WTC11 (cell line): ENCODE results near the gene MACROD2. TPM values are rescaled to one million over a fixed set of nuclear protein-coding genes. Genes with fewer than 3 reads are reported as not detected.

Experiments
- ATAC-seq: fragments of 200-7000 bp; cut with Tn5 transposase; 2 replicates; pipeline ENCODE4 v1.10.0; 2021; ENCODE audit warnings: mild to moderate bottlenecking, moderate library complexity
- CTCF ChIA-PET: fragments of 300-600 bp; sonication (Branson Sonifier 250); formaldehyde crosslinking; loops from one replicate; lab custom pipeline; 2021; ENCODE audit warnings: antibody characterized with exemption; lab: Charles Lee
- POLR2A ChIA-PET: fragments of 350-600 bp; sonication (Branson Sonifier 250); formaldehyde crosslinking; loops from one replicate; lab custom pipeline; 2021; ENCODE audit warnings: antibody characterized with exemption; lab: Charles Lee
- DNase-seq: peaks from one replicate; pipeline ENCODE4 v3.0.0; 2021; ENCODE audit warnings: low spot score
- H3K27ac Mint-ChIP-seq: 2 replicates; pipeline ENCODE4 v1.8.0; 2021; ENCODE audit warnings: mixed read lengths
- H3K27me3 Mint-ChIP-seq: 2 replicates; pipeline ENCODE4 v1.8.0; 2021; ENCODE audit warnings: low read depth, mild to moderate bottlenecking, moderate library complexity, mixed read lengths
- H3K36me3 Mint-ChIP-seq: 2 replicates; pipeline ENCODE4 v1.8.0; 2021; ENCODE audit warnings: mixed read lengths
- H3K4me1 Mint-ChIP-seq: 2 replicates; pipeline ENCODE4 v1.8.0; 2022; ENCODE audit warnings: mixed read lengths
- H3K4me3 Mint-ChIP-seq: 2 replicates; pipeline ENCODE4 v1.8.0; 2021; ENCODE audit warnings: mild to moderate bottlenecking, moderate library complexity, mixed read lengths
- H3K9me3 Mint-ChIP-seq: 2 replicates; pipeline ENCODE4 v1.8.0; 2021; ENCODE audit warnings: mixed read lengths
- AR ChIP-seq: fragments of 250-450 bp; sonication (Bioruptor Pico); IDR thresholded peaks from 2 replicates; pipeline ENCODE4 v1.9.0; 2021; ENCODE audit warnings: mild to moderate bottlenecking
- CBFB ChIP-seq: sonication (generic); formaldehyde crosslinking; IDR thresholded peaks from 2 replicates; pipeline ENCODE4 v1.8.1; 2022; ENCODE audit warnings: mild to moderate bottlenecking, low read depth, missing genetic modification reagents
- ERG ChIP-seq: fragments of 250-450 bp; sonication (Bioruptor Pico); IDR thresholded peaks from 2 replicates; pipeline ENCODE4 v1.8.0; 2021; ENCODE audit warnings: mild to moderate bottlenecking
- ETV6 ChIP-seq: sonication (generic); formaldehyde crosslinking; IDR thresholded peaks from 2 replicates; pipeline ENCODE4 v1.8.1; 2022; ENCODE audit warnings: mild to moderate bottlenecking, missing genetic modification reagents
- FOXJ3 ChIP-seq: sonication (generic); formaldehyde crosslinking; IDR thresholded peaks from 2 replicates; pipeline ENCODE4 v1.9.0; 2021; ENCODE audit warnings: missing genetic modification reagents, mild to moderate bottlenecking, borderline replicate concordance
- FOXK1 ChIP-seq: sonication (generic); formaldehyde crosslinking; IDR thresholded peaks from 2 replicates; pipeline ENCODE4 v1.8.0; 2022; ENCODE audit warnings: mild to moderate bottlenecking, moderate library complexity, missing genetic modification reagents
- FOXP1 ChIP-seq: sonication (generic); formaldehyde crosslinking; IDR thresholded peaks from 2 replicates; pipeline ENCODE4 v1.8.0; 2022; ENCODE audit warnings: missing genetic modification reagents, mild to moderate bottlenecking, moderate library complexity, borderline replicate concordance
- HMGA2 ChIP-seq: fragments of 250-450 bp; sonication (Bioruptor Pico); IDR thresholded peaks from 2 replicates; pipeline ENCODE4 v1.4.0; 2021; ENCODE audit warnings: mild to moderate bottlenecking, moderate library complexity
- HMGXB4 ChIP-seq: sonication (generic); formaldehyde crosslinking; IDR thresholded peaks from 2 replicates; pipeline ENCODE4 v1.8.1; 2023; ENCODE audit warnings: mild to moderate bottlenecking, moderate library complexity, missing genetic modification reagents
- IRF2 ChIP-seq: sonication (generic); formaldehyde crosslinking; IDR thresholded peaks from 2 replicates; pipeline ENCODE4 v1.8.0; 2022; ENCODE audit warnings: low read depth, missing genetic modification reagents, borderline replicate concordance
- KAT7 ChIP-seq: sonication (generic); formaldehyde crosslinking; IDR thresholded peaks from 2 replicates; pipeline ENCODE4 v1.8.1; 2023; ENCODE audit warnings: missing genetic modification reagents, mild to moderate bottlenecking, borderline replicate concordance
- MLX ChIP-seq: sonication (generic); formaldehyde crosslinking; IDR thresholded peaks from 2 replicates; pipeline ENCODE4 v1.8.1; 2023; ENCODE audit warnings: mild to moderate bottlenecking, missing genetic modification reagents, moderate library complexity
- MXD4 ChIP-seq: fragments of 250-450 bp; sonication (Bioruptor Pico); IDR thresholded peaks from 2 replicates; pipeline ENCODE4 v1.8.0; 2021; ENCODE audit warnings: mild to moderate bottlenecking, moderate library complexity, borderline replicate concordance
- NR3C1 ChIP-seq: sonication (generic); formaldehyde crosslinking; conservative IDR thresholded peaks from 2 replicates; pipeline ENCODE4 v1.8.1; 2023; ENCODE audit warnings: low read depth, mild to moderate bottlenecking, missing genetic modification reagents
- PRRX2 ChIP-seq: fragments of 250-450 bp; sonication (Bioruptor Pico); IDR thresholded peaks from 2 replicates; pipeline ENCODE4 v1.8.0; 2021; ENCODE audit warnings: mild to moderate bottlenecking
- TCF7 ChIP-seq: sonication (generic); formaldehyde crosslinking; IDR thresholded peaks from 2 replicates; pipeline ENCODE4 v1.8.0; 2022; ENCODE audit warnings: mild to moderate bottlenecking, low read depth, missing genetic modification reagents, moderate library complexity
- TEAD1 ChIP-seq: sonication (generic); formaldehyde crosslinking; IDR thresholded peaks from 2 replicates; pipeline ENCODE4 v1.8.0; 2022; ENCODE audit warnings: mild to moderate bottlenecking, missing genetic modification reagents
- TEAD4 ChIP-seq: sonication (generic); formaldehyde crosslinking; IDR thresholded peaks from 2 replicates; pipeline ENCODE4 v1.8.0; 2022; ENCODE audit warnings: mild to moderate bottlenecking, missing genetic modification reagents
- ZNF416 ChIP-seq: fragments of 250-450 bp; sonication (Bioruptor Pico); IDR thresholded peaks from 2 replicates; pipeline ENCODE4 v1.9.0; 2021; ENCODE audit warnings: mild to moderate bottlenecking, inconsistent platforms
- ZNF425 ChIP-seq: fragments of 250-450 bp; sonication (Bioruptor Pico); conservative IDR thresholded peaks from 2 replicates; pipeline ENCODE4 v1.9.0; 2021; ENCODE audit warnings: mild to moderate bottlenecking
- ZNF671 ChIP-seq: fragments of 250-450 bp; sonication (Bioruptor Pico); IDR thresholded peaks from 2 replicates; pipeline ENCODE4 v1.8.0; 2021; ENCODE audit warnings: mild to moderate bottlenecking
- total RNA-seq: library from RNA; stranded (reverse); gene quantifications from 3 replicates; pipeline ENCODE4 v1.2.3, GENCODE V29; 2021
- TF ChIP-seq, protein P1 (sequence below): sonication (generic); formaldehyde crosslinking; IDR thresholded peaks from 2 replicates; pipeline ENCODE4 v1.8.1; 2022; ENCODE audit warnings: mild to moderate bottlenecking, missing genetic modification reagents, moderate library complexity, borderline replicate concordance
- TF ChIP-seq, protein P2 (sequence below): sonication (generic); formaldehyde crosslinking; IDR thresholded peaks from 2 replicates; pipeline ENCODE4 v1.8.0; 2022; ENCODE audit warnings: mild to moderate bottlenecking, missing genetic modification reagents
- TF ChIP-seq, protein P3 (sequence below): sonication (generic); formaldehyde crosslinking; IDR thresholded peaks from 2 replicates; pipeline ENCODE4 v1.8.0; 2022; ENCODE audit warnings: mild to moderate bottlenecking, missing genetic modification reagents

MACROD2 gene
- total RNA-seq, 1 experiment from 2014 or later: 4.1 TPM

DNA sequence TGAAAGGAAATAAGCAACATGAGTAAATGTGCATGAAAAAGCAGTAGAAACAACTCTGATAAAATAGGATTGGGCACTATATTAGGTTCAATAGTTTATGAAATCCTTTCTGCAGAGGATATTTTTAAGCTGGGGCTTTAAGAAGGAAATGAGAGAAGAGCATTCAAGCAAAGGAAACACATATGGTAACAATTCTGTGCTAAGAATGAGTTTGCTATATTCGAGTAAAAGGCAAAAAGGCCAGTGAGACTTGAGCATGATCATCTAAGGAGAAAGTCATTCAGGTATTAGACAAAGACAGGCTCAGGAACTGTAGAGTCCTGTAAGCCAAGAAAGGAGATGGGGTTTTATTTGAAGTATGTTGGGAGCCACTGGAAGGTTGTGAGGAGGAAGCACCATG, 729.2 kb downstream of the MACROD2 start:
- Mint-ChIP-seq H3K9me3 (no peaks in the 10 kb centered on the region), H3K27me3 (no peaks in the 10 kb centered on the region), H3K4me1 (no peaks in the 10 kb centered on the region), H3K4me3 (no peak overlapping the region), H3K36me3 (no peaks in the 10 kb centered on the region), H3K27ac (no peak overlapping the region)
- CTCF ChIA-PET: no interaction called here
- POLR2A ChIA-PET: no interaction called here
- no peak for ATAC-seq
- TF ChIP-seq NR3C1 (no peak), KAT7 (no peak), TEAD1 (CRISPR knock-in tag) (no peak), FOXP1 (CRISPR knock-in tag) (no peak), FOXJ3 (CRISPR knock-in tag) (no peak), ERG (CRISPR knock-in tag) (no peak), IRF2 (no peak), AR (CRISPR knock-in tag) (no peak), HMGXB4 (CRISPR knock-in tag) (no peak), MLX (CRISPR knock-in tag) (no peak), MXD4 (CRISPR knock-in tag) (no peak), TEAD4 (no peak), TCF7 (CRISPR knock-in tag) (no peak), PRRX2 (CRISPR knock-in tag) (no peak), ZNF671 (CRISPR knock-in tag) (no peak)
- TF ChIP-seq, protein P1, sequence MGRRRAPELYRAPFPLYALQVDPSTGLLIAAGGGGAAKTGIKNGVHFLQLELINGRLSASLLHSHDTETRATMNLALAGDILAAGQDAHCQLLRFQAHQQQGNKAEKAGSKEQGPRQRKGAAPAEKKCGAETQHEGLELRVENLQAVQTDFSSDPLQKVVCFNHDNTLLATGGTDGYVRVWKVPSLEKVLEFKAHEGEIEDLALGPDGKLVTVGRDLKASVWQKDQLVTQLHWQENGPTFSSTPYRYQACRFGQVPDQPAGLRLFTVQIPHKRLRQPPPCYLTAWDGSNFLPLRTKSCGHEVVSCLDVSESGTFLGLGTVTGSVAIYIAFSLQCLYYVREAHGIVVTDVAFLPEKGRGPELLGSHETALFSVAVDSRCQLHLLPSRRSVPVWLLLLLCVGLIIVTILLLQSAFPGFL: no peak
- TF ChIP-seq, protein P2, sequence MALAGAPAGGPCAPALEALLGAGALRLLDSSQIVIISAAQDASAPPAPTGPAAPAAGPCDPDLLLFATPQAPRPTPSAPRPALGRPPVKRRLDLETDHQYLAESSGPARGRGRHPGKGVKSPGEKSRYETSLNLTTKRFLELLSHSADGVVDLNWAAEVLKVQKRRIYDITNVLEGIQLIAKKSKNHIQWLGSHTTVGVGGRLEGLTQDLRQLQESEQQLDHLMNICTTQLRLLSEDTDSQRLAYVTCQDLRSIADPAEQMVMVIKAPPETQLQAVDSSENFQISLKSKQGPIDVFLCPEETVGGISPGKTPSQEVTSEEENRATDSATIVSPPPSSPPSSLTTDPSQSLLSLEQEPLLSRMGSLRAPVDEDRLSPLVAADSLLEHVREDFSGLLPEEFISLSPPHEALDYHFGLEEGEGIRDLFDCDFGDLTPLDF: no peak
- TF ChIP-seq, protein P3, sequence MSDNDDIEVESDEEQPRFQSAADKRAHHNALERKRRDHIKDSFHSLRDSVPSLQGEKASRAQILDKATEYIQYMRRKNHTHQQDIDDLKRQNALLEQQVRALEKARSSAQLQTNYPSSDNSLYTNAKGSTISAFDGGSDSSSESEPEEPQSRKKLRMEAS (CRISPR knock-in tag): no peak
- no peak for DNase-seq

DNA sequence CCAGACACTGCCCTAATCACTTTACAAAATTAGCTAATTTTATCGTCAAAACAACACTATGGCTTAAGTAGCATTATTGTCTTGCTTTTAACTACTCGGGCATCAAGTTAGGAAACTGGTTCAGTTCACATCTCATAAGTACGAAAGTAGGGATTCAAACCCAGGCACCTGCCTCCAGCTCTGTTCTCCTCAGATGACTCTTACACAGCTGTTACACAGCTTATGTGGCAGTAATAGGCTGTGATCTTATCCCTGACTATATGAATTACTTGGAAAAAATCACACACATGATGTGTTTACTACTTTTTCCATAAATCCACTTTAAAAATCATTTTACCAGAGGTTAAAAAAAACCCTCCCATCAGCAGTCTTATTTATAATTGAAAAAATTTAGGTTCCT, 731.3 kb downstream of the MACROD2 start:
- Mint-ChIP-seq H3K4me3 (no peak overlapping the region), H3K4me1 (no peaks in the 10 kb centered on the region), H3K36me3 (no peaks in the 10 kb centered on the region), H3K27me3 (no peaks in the 10 kb centered on the region), H3K27ac (no peak overlapping the region), H3K9me3 (no peaks in the 10 kb centered on the region)
- ChIA-PET CTCF (no interaction called here), POLR2A (no interaction called here)
- no peak for ATAC-seq
- no peak for DNase-seq
- TF ChIP-seq FOXK1 (no peak), IRF2 (no peak), ZNF671 (CRISPR knock-in tag) (no peak), ZNF416 (CRISPR knock-in tag) (no peak), ETV6 (CRISPR knock-in tag) (no peak), ERG (CRISPR knock-in tag) (no peak), CBFB (no peak), ZNF425 (CRISPR knock-in tag) (no peak), HMGA2 (no peak)
